Smooth muscle cell (in vitro differentiated cells): ENCODE results near the gene GPC6. TPM values are rescaled to one million over a fixed set of nuclear protein-coding genes. Genes with fewer than 3 reads are reported as not detected.
A peak's percentile ranks its signal among the peaks of the same experiment; 100 is the strongest.

Source experiments
- DNase-seq: peaks from one replicate; lab custom pipeline; 2025; ENCODE audit not compliant: unreplicated experiment; lab: John Stamatoyannopoulos, UW
- H2AFZ ChIP-seq: fragments of 200-600 bp; sonication (generic); 2 replicates; pipeline ENCODE4 v1.6.0; 2016; ENCODE audit warnings: antibody characterized with exemption, low read depth, mild to moderate bottlenecking
- H3F3A ChIP-seq: fragments of 200-600 bp; sonication (generic); 2 replicates; pipeline ENCODE4 v1.6.0; 2017; ENCODE audit warnings: antibody characterized with exemption, low read depth
- H3K27ac ChIP-seq: fragments of 200-600 bp; sonication (generic); 2 replicates; pipeline ENCODE4 v1.5.1; 2016; ENCODE audit warnings: low read depth, mild to moderate bottlenecking
- H3K27me3 ChIP-seq: fragments of 200-600 bp; sonication (generic); 2 replicates; pipeline ENCODE4 v1.6.1; 2016; ENCODE audit warnings: low read depth, mild to moderate bottlenecking
- H3K36me3 ChIP-seq: fragments of 200-600 bp; sonication (generic); 2 replicates; pipeline ENCODE4 v1.5.1; 2016; ENCODE audit warnings: low read depth
- H3K4me1 ChIP-seq: fragments of 200-600 bp; sonication (generic); 2 replicates; pipeline ENCODE4 v1.5.1; 2016; ENCODE audit warnings: low read depth
- H3K4me2 ChIP-seq: fragments of 200-600 bp; sonication (generic); 2 replicates; pipeline ENCODE4 v1.6.0; 2016; ENCODE audit warnings: mild to moderate bottlenecking
- H3K4me3 ChIP-seq: fragments of 200-600 bp; sonication (generic); 2 replicates; pipeline ENCODE4 v1.5.1; 2016; ENCODE audit warnings: mild to moderate bottlenecking
- H3K79me2 ChIP-seq: fragments of 200-600 bp; sonication (generic); 2 replicates; pipeline ENCODE4 v1.6.0; 2016; ENCODE audit warnings: low read depth, mild to moderate bottlenecking
- H3K9ac ChIP-seq: fragments of 200-600 bp; sonication (generic); 2 replicates; pipeline ENCODE4 v1.6.0; 2016; ENCODE audit warnings: low read depth
- H3K9me3 ChIP-seq: fragments of 200-600 bp; sonication (generic); replicated peaks from 2 replicates; pipeline ENCODE4 v1.5.1; 2016; ENCODE audit warnings: low read depth
- H4K20me1 ChIP-seq: fragments of 200-600 bp; sonication (generic); 2 replicates; pipeline ENCODE4 v1.6.0; 2016; ENCODE audit warnings: low read depth
- WGBS: methylation state at CpG from one replicate; pipeline ENCODE4 v1.1.7; 2016; ENCODE audit warnings: low lambda C conversion rate; 5-methylcytosine and 5-hydroxymethylcytosine counted together
- polyA plus RNA-seq: library from polyadenylated mRNA; unstranded; fragments of >200 nt; fragmentation: Nextera tagmentation; extraction: Ambion mirVana; gene quantifications from 2 replicates; pipeline ENCODE4 v1.2.1, GENCODE V29; 2016
- total RNA-seq: library from RNA; depleted of rRNA; stranded (reverse); fragments of >200 nt; gene quantifications from 2 replicates; pipeline ENCODE4 v1.2.3, GENCODE V29; 2014
- TF ChIP-seq, protein P1 (sequence below): fragments of 200-600 bp; sonication (generic); IDR thresholded peaks from 2 replicates; pipeline ENCODE4 v1.5.1; 2017; ENCODE audit warnings: borderline replicate concordance, mild to moderate bottlenecking, antibody characterized with exemption; ENCODE audit not compliant: insufficient read depth, poor library complexity, severe bottlenecking

The GPC6 gene
- total and polyA plus RNA-seq, 2 experiments from 2014 or later, result 19.7 to 68.5 TPM

DNA sequence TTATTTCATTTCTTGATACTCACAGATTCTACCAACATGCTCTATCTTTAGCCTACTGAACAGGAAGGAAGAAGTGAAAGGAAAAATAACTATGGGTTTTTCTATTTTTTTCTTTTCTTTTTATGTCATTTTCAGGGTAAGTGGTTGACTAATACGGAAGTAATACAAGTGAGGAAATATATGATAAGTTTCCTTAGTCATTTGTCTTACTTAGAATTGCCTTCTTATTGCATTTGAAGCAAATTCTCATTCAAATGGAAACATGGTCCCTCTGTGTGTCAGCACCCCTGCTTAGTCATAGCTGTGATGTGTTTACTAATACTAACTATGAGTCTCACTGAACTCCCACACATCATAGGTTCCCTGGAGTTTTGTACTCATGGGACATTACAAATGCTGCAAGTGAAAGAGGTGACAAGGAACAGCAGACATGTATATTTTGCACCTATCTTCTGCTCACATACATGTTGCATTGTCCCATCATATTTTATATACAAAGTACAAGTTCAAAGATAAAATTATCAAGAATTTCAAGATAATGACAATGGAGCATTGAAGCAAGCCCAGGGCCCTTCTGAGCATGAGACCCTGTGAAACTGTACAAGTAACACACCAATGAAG, 1192.8 kb downstream of the GPC6 start:
- WGBS, result 59% methylated on average over 1 of the region's 1 CpG
- H3K4me2 ChIP-seq, result no peak overlapping the region
- H3K27ac ChIP-seq, result peak overlapping the region; percentile 49
- H3F3A ChIP-seq, result no peaks in the 10 kb centered on the region
- no peaks in the 10 kb centered on the region for H3K27me3 ChIP-seq
- no peak overlapping the region for H3K4me3 ChIP-seq
- H3K36me3 ChIP-seq, result no peaks in the 10 kb centered on the region
- H2AFZ ChIP-seq, result no peak overlapping the region
- no peaks in the 10 kb centered on the region for H3K79me2 ChIP-seq
- TF ChIP-seq, protein P1, sequence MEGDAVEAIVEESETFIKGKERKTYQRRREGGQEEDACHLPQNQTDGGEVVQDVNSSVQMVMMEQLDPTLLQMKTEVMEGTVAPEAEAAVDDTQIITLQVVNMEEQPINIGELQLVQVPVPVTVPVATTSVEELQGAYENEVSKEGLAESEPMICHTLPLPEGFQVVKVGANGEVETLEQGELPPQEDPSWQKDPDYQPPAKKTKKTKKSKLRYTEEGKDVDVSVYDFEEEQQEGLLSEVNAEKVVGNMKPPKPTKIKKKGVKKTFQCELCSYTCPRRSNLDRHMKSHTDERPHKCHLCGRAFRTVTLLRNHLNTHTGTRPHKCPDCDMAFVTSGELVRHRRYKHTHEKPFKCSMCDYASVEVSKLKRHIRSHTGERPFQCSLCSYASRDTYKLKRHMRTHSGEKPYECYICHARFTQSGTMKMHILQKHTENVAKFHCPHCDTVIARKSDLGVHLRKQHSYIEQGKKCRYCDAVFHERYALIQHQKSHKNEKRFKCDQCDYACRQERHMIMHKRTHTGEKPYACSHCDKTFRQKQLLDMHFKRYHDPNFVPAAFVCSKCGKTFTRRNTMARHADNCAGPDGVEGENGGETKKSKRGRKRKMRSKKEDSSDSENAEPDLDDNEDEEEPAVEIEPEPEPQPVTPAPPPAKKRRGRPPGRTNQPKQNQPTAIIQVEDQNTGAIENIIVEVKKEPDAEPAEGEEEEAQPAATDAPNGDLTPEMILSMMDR, result no peak
- H3K9ac ChIP-seq, result no peak overlapping the region
- H3K9me3 ChIP-seq, result no peaks in the 10 kb centered on the region
- no peaks in the 10 kb centered on the region for H4K20me1 ChIP-seq
- H3K4me1 ChIP-seq, result peaks cover 18% of the 10 kb centered on the region
- no peak for DNase-seq

DNA sequence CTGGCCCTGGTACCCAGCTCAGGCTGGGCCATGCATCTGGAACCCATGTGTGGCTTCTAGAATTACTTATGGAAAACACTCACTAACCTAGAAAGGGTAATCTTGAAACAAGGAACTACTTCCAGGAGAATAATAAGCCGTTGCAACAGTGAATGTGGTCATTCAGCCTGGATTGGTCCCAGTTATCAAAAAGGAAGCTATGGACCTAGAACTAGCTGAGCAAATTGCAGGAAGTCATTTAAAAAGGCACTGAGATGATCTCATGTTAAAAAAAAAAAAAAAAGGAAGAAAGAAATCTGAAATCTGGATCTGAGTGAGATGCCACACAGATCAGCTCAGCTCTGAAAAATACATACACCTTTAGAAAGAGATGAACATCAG, 1193.3 kb downstream of the GPC6 start:
- no peaks in the 10 kb centered on the region for H3K79me2 ChIP-seq
- no peak for DNase-seq
- H3K9me3 ChIP-seq, result no peaks in the 10 kb centered on the region
- TF ChIP-seq, protein P1, result no peak
- no peak overlapping the region for H3K9ac ChIP-seq
- H3K27ac ChIP-seq, result no peak overlapping the region
- WGBS, result 87% methylated on average over 1 of the region's 1 CpG
- H3K4me3 ChIP-seq, result no peak overlapping the region
- H3K4me1 ChIP-seq, result peaks cover 15% of the 10 kb centered on the region
- no peaks in the 10 kb centered on the region for H3K27me3 ChIP-seq
- no peak overlapping the region for H2AFZ ChIP-seq
- no peaks in the 10 kb centered on the region for H3F3A ChIP-seq
- no peak overlapping the region for H3K4me2 ChIP-seq
- no peaks in the 10 kb centered on the region for H3K36me3 ChIP-seq
- no peaks in the 10 kb centered on the region for H4K20me1 ChIP-seq

DNA sequence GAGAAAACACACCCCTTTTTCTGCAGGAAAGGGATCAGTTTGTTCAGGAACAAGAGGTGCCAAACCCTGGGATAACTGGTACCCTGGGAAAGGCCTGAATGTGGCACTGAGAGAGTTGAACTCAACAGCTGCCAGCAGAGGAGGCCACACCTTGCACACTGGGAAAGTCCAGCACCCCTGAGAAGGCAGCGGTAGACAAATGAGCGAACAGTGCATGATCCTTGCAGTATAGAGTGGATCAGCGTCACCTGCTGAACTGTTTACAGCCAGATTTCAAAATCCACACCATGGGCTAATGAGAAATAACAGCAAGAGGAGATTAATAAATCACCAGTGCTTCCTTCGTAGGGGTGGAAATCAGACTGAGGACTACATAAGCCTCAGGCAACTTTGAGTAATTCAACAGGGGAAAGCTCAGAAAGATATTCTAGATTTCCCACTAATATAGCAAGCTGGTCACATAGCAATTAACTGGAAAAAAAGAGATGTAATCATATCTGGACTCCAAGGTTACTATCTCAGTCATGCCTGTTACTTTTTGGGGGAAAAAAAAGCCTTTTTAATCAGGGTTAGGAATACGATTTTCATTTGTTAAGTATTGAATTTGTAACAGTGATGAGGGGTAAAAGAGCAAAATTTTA, 1200.8 kb downstream of the GPC6 start:
- no peaks in the 10 kb centered on the region for H3K79me2 ChIP-seq
- no peak overlapping the region for H2AFZ ChIP-seq
- 79% methylated on average over 5 of the region's 5 CpGs for WGBS
- no peaks in the 10 kb centered on the region for H4K20me1 ChIP-seq
- no peak overlapping the region for H3K4me2 ChIP-seq
- TF ChIP-seq, protein P1, result no peak
- DNase-seq, result no peak
- H3K4me3 ChIP-seq, result no peak overlapping the region
- no peak overlapping the region for H3K27ac ChIP-seq
- H3F3A ChIP-seq, result no peaks in the 10 kb centered on the region
- H3K9ac ChIP-seq, result no peak overlapping the region
- no peaks in the 10 kb centered on the region for H3K9me3 ChIP-seq
- no peaks in the 10 kb centered on the region for H3K27me3 ChIP-seq
- peaks cover 2% of the 10 kb centered on the region for H3K4me1 ChIP-seq
- H3K36me3 ChIP-seq, result no peaks in the 10 kb centered on the region

DNA sequence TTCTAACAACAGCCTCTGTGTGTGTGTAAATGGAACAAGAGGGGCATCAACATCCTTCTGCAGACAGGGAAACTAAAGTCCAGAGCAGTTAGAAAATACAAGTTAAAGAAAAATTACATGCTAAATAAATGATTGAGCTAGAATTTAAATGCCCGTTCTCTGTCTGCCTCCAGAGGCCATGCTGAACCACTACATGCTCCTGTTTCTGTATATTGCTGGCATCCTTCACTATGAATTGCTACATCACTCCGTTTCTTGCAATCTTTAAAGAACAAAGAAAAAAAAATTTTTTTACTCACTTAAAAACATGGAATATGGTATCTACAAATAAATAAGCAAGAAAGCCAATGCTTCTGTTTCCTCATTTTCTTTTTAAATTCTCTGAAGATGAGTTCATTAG, 1205.0 kb downstream of the GPC6 start:
- Histone ChIP-seq H3K79me2 (no peaks in the 10 kb centered on the region), H3K4me2 (no peak overlapping the region), H3K4me1 (peaks cover 12% of the 10 kb centered on the region), H2AFZ (no peak overlapping the region), H3K9ac (no peak overlapping the region), H3K4me3 (no peak overlapping the region), H4K20me1 (no peaks in the 10 kb centered on the region), H3K9me3 (no peaks in the 10 kb centered on the region), H3K27me3 (no peaks in the 10 kb centered on the region), H3K36me3 (no peaks in the 10 kb centered on the region), H3F3A (peaks cover 12% of the 10 kb centered on the region), H3K27ac (no peak overlapping the region)
- 88% methylated on average over 2 of the region's 2 CpGs for WGBS
- DNase-seq, result no peak
- TF ChIP-seq, protein P1, result no peak
